MM.1S (cell line): ENCODE measurements around the gene TBATA.

Experiments used
- CTCF ChIP-seq: fragments of 300-600 bp; sonication (generic); IDR thresholded peaks from 2 replicates; pipeline ENCODE4 v1.5.1; 2016; ENCODE audit warnings: antibody characterized with exemption, low read length, mixed read lengths
- EZH2 ChIP-seq: fragments of 300-600 bp; sonication (generic); optimal IDR thresholded peaks from 2 replicates; pipeline ENCODE3; 2017; ENCODE audit warnings: low read depth, mild to moderate bottlenecking, antibody characterized with exemption, low read length, mixed read lengths

GRCh38 chr10:70748801-70749573, 36.2 kb downstream of the TBATA start:
- TF ChIP-seq CTCF (no peak), EZH2 (no peak)
